Skin of body (tissue), 2 donors: ENCODE data around the gene KDM4B. TPM values are rescaled to one million over a fixed set of nuclear protein-coding genes. Genes with fewer than 3 reads are reported as not detected.

Experiments used
- DNase-seq: peaks from one replicate; lab custom pipeline; 2025; lab: John Stamatoyannopoulos, UW
- total RNA-seq: library from RNA; depleted of rRNA; stranded (reverse); fragments of >200 nt; gene quantifications from one replicate; pipeline ENCODE4 v1.2.3, GENCODE V29; 2014

Gene KDM4B
- total RNA-seq, 1 donor from 2014 or later: 23.4 TPM

DNA sequence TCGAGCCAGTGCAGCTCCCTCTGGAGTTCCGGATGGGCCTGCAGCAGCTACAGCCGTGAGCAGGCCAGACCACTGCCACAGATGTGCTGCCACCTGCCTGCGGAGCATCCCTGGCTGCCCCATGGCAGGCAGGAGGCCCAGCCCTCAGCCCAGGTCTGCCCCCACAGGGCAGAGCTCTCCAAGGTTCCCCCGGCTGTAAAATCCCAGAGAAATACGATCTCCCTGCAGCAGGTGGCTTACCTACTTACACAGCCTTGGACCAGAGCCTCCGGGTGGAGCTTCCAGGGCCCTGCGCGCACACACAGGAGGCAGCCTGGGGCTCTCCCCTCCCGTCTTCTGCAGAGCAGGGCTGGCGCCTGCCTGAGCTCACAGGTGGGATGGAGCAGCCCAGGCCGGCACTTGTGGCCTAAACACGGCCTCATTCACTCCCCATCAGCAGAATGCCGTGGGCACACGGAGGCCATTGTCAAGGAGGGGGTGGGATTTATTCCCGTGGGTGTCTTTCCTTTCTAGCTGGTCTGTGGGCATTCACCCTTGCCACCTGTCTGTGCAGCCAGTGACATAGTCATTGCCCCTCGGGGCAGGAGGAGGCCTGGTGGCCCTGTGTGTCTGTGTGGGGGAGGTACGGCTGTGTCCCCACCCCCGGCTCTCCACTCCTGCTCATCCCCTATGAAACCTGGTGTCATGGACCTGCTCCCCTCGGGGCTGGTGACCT is 118.0 kb downstream of the KDM4B start:
- DNase-seq: no peak

DNA sequence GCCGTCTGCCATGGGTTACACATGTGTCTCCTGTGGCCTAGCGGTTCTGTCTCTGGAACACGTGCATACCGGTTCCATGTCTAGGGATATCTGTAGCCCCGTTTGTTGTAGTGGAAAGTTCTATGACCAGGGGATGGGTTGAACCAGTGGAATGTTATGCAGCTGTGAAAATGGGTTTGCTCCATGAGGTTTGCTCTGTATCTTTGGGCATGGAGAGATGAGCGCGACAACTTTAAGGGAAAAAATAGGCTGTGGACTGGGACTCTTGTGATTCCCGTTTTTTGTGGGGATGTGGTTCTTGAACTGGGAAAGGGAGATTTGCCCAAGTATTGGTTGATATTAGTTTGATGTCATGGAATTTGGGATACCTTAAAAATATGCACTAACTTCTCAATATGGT is 120.4 kb downstream of the KDM4B start:
- DNase-seq: no peak

DNA sequence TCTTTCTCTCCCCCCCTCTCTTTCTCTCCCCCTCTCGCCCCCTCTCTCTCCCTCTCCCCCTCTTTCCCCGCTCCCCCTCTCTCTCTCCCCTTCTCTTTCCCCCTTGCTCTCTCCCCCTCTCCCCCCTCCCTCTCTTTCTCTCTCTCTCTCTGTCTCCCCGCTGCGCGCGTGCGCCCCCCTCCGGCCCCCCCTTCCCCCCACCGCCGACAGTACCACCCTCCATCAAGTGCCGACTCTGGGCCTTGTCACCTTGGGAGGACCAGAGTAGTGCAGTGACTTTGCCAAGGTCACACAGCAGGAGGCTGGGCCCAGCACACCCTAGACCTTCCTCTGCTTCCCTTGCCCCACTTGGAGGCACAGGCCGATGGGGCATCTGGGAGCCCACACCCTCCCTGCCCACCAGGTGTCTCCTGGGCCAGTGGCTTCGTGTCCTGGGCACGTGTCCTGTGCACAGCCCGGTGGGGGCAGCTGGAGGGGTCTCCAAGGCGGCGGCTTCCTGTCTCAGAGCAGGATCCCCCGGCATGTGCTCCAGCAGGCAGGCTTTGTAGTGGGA is 121.6 kb downstream of the KDM4B start:
- DNase-seq: no peak

DNA sequence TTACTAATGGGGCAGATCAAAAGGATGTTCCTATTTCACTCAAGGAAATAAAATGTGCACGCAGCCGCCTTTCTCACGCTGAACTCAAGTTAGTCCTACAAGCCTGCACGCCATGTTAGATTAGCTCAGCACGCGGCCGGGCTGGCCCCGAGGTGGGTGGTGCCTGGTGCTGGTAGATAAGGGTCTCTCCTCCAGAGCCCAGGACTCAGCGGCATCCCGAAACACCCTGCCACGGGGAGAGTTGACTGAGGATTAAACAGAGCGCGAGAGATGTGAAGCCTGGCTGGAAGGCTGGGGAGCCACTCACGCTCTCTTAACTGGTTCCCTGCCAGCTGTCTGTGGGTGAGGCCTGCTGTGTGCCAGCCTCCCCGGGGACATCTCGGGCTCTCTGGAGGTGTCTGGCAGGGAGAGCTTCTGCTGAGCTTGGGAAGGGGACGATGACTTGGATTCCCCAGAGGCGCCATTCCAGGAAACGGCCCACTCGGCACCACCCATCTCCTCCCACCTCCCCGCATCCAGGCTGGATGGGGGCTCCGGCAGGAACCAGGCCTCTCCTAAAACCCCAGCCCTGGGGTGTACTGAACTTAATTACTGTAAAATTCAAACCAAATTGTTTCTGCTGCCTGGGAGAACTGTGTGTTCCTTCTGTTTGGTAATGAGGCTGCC is 122.2 kb downstream of the KDM4B start:
- DNase-seq: peak; percentile 69

DNA sequence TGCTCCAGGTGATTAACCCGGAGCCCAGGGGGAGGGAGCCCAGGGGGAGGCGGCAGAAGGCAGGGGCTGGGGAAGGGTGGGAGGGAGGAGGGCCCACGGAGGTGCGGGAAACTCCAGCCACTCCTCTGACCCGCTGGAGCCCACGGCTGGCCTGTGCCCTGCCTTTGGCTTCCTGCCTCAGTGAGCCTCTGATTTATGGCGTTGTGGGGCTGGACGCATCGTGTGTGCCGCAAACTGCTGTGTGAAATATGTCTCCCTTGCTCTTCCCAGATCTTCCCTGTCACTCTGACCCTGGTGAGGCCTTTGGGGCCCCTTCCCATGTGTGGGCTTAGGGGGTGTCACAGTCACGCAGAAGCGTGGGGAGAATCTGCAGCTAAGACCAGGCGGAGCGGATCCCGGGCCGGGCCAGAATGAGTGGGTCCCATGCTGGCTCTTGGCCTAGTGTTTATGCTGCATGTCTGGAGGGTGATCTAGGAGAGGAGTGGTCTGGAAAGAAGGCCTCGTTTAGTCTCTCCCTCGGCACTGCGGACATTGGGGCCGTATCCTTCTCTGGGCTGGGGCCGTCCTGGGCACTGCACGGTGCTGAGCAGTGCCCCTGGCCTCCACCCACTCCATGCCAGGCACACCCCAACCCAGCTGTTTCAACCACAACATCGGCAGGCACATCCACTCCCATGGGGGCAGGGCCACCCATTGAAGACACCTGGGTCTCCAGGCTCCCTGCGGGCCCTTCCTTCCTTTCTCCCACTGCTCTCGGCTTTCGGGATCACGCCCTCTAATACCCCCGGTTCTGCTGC is 123.0 kb downstream of the KDM4B start:
- peak; percentile 47 for DNase-seq

DNA sequence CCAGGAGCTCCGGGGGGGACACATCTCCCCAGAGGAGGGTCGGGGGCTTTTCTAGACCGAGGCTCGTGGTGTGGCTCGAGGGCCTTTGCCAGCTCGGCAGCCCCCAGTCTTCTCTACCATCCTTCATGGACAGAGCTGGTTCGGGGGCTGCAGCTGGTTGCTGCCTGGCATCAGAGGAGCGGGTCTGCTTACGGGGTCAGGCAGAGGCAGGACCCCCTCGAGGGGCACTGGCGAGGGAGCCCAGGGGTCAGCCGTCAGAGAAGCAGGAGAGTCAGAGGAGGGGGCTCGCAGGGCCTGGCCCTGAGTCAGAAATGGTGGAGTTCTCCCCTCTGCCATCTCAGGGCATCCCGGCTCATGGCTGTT is 123.5 kb downstream of the KDM4B start:
- no peak for DNase-seq

DNA sequence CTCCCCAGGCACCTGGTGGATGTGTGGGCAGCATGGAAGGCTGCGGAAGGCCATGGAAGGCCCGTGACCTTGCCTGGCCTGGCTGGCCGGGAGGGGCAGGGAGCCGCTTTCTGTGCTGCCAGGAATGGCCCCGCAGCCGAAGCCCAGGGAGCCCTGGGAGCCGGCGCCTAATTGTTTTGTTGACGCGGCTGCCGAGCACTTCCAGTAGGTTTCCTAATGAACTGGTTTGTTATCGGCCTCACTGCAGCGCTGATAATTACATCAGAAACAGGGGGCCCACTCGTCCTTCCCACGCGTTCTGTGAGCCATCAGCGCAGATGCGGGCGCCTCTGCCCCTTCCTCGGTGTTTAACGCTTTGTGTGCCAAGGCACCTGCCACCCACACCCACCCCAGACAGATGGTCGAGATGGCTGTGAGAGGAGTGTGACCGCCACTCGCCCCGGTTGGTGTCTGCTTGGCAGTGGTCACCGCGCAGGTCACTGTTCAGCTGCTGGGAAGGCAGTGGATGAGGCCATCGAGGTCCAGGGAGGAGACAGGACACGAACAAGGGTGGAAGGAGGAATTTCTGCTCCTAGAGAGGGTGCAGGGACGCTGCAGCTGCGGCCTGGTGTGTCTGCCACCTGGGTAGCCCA is 124.5 kb downstream of the KDM4B start:
- DNase-seq: no peak

DNA sequence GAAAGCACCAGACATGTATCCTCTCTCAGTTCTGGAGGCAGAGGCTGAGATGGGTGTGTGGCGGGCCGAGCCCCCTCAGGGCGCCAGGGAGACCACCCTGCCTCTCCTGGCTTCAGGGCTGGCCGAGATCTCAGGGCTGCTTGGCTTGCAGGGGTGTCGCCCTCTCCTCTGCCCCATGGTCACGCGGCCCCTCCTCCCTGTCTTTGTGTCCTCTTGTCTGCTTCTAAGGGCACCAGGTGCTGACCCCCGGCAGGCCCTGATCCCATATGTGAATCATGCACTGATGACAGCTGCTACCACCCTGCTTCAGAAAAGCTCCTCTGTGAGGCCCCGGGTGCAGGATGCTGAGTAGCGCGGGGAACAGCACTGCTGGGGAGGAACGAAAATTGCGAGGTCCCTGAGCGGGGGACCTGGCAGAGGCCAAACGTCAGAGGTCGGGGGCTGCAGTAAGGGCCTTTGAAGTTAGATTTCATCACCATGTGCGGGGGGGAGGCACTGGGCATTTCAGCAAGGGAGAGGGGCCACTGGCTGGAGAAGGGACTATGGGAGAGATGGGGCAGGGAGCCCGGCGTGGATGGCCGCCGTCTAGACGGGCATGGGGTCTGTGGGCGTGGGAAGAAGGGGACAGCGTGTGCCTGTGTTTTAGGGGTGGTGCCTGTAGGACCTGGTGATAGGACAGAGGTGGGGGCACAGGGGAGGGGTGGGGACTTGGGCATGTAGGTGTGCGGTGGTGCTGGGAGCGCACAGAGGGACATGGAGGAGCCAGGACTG is 125.2 kb downstream of the KDM4B start:
- DNase-seq: no peak

DNA sequence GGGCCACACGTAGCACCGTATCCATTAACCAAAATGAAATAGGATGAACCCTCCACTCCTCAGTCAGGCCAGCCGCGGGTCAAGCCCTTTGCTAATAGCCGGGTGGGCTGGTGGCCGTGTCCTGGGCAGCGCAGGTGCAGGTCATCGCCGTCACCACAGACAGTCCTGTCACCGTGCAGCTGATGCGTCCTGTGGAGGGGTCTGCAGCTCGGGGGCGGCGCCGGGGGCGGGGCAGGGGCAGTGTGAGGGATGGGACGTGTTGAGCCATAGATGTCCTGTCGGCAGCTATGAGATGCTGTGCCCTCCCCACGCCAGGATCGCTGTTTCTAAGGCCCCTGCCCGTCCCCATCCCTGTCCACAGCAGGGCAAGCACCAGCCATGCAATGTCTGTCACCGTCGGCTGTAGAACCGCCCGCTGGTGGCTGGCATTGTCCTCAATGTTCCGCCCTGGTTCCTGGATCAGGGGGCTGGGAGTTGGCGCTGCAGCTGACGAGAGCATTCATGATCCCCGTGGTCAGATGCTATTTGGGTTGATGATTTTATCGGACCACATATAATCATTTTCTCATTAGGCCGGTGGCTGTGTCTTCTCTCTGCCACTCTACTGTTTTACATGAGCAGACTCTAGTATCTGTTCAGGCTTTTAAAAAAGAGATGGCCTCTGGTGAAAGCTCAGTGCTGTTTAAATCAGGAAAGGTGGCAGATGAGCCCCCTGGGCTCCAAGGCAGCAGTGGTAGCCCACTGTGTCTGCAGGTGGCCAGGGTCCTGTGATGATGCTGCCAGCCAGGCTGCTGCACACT is 126.1 kb downstream of the KDM4B start:
- DNase-seq: no peak

DNA sequence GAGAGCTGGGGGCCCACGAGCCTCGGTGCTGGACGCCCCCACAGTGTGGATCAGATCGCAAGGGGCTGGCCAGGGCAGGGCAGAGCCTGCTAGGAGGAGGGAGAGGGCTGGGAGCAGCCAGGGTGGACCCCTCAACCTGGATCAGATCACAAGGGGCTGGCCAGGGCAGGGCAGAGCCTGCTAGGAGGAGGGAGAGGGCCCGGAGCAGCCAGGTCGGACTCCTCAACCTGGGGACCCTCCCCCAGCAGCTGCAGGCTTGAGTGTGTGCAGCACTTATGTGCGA is 126.6 kb downstream of the KDM4B start:
- no peak for DNase-seq

DNA sequence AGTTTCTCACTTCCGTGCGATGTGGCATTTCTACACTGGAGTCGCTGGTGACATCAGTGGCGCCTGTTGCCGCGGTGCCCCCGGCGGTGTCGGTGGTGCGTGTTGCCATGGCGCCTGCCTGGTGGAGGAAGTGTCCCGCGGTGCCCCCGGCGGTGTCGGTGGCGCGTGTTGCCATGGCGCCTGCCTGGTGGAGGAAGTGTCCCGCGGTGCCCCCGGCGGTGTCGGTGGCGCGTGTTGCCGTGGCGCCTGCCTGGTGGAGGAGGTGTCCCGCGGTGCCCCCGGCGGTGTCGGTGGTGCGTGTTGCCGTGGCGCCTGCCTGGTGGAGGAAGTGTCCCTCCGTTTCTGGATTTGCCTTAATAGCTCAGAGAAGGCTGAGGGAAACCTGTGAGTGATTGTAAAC is 127.6 kb downstream of the KDM4B start:
- DNase-seq: no peak

DNA sequence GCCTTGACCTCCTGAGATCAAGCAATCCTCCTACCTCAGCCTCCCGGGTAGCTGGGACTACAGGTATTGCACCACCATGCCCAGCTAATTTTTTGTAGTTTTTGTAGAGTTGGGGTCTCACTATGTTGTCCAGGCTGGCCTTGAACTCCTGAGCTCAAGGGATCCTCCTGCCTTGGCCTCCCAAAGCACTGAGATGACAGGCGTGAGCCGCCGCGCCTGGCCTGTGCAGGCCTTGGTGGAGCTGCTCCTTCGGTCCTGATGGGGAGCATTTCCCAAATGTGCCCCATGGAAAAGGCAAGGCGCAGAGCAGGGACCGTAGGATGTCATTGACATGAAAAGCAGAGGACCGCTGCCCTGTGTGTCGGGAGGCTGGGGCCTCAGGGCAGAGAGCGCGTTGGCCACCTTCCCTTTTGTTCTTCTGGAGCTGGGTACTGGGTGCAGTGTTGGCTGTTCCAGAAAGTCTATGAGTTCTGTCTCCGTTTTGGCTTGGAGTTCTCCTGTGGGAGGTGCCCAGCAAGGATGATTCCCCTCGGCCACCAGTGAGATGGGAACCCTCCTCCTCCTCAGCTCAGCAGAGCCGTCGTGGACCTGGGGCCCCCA is 128.5 kb downstream of the KDM4B start:
- no peak for DNase-seq

DNA sequence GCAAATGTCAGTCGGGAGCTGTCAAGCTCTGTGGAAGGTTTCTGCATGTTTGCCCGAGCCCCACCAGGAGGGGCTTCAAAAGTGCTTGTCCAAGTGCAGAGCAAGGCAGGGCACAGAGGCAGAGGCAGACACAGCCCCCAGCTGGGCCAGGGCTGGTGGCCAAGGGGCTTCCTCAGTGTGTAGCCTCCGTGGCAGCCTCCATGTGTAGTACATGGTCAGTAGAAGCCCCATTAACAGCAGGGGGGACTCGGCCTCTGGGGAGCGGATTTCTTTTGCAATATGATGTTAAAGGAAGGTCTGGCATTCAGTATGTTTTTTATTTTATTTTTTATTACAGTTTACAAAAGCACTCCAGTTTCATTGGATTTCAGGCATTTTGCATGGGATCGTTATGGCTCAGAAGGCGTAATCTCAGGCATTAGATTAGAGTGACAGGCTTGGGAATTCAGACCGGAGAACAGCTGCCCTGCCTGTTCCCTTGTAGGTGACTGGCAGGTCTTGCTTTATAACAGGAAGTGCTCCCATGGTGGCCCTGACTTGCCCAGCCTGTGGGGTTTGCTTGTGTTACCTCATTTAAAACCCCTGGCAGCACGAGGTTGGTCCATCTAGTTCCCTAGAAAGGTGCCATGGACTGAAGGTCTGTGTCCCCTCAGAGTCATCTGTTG is 129.2 kb downstream of the KDM4B start:
- DNase-seq: no peak

DNA sequence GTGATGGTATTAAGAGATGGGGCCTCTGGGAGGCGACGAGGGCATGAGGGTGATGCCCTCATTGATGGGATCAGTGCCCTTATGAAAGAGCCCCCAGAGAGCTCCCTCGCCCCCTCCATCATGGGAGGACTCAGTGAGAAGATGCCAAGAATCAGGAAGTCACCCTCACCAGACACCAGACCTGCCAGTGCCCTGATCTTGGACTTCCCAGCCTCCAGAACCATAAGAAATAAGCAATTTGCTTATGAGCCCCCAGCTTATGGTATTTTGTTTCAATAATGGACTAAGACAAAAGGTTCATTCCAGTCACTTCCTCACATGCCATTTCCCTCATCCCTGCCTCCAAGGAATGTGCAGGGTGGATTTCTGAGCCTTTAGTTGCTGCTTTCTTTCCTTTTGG is 129.7 kb downstream of the KDM4B start:
- no peak for DNase-seq

DNA sequence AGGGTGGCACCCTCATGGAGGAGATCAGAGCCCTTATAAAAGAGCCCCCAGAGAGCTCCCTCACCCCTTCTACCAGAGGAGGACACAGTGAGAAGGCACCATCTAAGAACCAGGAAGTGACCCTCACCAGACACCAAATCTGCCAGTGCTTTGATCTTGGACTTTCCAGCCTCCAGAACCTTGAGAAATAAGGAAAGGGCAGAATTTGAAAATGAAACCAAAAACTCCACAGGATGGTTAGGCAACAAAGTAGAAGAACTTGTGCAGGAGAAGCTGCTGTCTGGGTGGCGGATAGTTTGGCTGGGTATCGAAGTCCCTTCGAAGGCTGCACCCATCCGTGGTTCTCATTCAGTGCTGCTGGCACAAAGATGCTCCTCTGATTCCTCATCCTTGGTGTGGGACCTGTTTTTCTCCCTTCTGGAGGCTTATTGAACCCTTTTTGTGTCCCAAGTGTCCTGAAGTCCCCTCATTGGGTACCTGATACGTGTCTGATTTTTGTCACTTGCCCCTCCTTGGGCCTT is 130.8 kb downstream of the KDM4B start:
- DNase-seq: no peak

DNA sequence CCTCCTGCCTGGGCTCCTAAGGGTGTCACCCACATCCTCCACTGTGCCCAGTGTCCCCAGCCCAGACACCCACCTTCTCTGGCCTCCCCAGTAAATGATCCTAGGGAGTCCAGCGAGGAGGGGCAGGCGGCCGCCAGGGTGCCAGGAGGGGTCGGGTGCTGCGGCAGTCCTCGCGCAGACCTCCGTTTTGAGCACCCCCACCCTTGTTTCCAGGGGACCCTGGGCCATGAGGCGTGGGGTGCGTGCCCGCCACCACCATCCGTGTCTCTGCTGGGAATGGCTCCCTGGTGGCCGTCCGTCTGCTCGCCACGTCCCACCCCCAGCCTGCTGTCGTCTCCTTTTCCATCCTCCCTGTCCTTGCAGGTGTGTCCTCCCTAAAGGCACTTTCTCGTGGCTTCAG is 133.0 kb downstream of the KDM4B start:
- DNase-seq: no peak

DNA sequence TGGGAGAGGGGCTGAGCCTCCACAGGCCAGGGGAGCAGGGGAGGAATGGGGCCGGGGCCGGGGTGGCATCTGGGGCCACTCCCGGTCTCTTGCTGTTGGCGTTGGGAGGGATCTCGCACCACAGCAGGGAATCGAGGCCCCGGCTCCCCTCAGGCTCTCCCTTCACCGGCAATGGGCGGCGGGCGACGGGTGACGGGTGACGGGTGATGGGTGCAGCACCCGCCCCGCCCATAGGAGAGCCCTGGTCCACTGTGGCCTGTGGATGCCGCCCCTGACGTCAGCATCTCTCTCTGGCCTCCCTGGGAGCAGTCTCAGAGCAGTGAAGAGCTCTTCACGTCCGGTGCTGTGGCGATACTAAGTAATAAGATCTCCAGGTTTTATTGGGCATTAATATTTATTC is 133.6 kb downstream of the KDM4B start:
- no peak for DNase-seq

DNA sequence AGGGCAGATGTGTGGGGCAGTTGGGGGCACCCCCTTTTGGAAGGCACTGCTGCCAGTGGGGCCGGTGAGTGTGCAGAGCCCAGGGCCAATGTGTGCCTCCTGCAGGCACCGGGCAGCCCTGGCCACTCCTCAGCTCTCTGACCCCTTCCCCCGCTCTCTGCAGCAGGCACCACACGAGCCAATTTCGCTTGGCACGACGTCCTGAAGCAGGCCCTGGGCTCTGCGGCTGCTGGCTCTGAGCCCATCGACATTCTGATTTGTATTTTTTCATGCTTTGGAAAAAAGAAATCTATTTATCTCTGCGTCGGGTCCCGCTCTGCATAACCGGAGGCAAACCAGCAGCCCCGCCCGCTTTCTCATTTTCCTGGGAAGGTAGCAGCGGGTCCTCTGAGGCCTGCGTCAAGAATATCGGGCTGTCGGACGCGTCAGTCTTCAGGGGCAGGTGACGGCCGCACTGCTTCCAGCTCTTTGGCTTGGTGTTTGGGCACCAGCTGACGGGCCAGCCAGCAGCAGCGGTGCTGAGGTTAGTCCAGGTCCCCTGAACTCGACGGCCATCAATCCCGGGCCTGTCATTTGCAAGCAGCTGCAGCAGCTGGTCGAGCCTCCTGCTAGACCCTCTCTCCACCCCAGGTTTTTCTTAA is 134.3 kb downstream of the KDM4B start:
- no peak for DNase-seq
